Measurements from ENCODE around the gene BSND. TPM values are rescaled to one million over a fixed set of nuclear protein-coding genes. Genes with fewer than 3 reads are reported as not detected.

BSND gene
- total RNA-seq, 1 donor from 2014 or later: not detected

GRCh38 chr1:55048453-55049270, 49.9 kb downstream of the BSND start:
- DNase-seq: no peak

DNA sequence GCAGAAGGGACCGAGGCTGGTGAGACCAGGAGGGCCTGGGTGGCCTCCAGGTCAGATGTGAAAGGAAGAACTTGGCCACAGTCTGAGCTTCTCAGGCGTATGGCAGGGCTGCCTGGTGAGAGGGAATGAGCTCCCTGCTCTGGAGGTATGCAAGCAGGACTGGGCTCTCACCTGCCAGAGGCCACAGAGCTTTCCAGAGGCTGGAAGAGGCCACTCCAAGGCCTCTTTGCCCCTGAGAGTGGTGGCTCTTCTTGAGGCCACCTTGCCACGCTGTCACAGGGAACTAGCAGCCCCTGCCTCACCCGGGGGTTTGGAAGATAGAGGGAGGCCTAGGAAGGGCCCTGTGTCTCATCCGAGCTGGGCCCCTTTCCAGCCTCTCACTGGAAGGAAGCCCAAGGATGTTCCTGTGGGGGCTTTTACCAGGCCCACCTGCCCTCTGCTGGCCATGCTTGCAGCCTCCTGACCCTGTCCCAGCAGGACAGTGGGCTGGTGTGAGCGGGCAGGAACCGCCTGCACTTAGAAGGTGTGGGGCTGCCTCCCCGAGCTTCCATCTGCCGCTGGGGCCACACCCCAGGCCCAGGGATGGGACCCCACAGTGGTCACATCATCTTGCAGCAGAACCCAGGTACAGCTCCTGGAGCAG, 50.7 kb downstream of the BSND start:
- DNase-seq: no peak

GRCh38 chr1:55049914-55050278, 51.2 kb downstream of the BSND start:
- peak; percentile 92 for DNase-seq

- no peak for DNase-seq
Measured at GRCh38 chr1:55050283-55050682, 51.5 kb downstream of the BSND start.

DNA sequence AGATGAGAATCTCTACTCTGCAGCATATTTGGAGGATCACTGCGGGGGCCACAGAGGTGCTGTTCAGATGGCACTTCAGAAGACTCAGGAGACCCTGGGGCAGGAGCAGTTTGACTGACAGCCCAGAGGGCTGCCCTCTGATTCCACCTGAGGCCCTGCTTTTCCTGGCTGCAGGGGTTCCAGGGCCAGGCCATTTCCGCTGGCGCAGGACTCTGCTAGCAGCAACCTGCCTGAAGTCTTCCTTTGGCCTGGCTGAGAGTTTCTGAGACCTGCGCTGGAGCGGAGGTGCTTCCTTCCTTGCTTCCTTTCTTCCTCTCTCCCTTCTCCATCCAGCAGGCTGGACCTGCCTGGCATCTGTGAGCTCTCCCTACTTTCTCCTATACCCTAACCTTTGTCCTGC, 52.4 kb downstream of the BSND start:
- DNase-seq: no peak

DNA sequence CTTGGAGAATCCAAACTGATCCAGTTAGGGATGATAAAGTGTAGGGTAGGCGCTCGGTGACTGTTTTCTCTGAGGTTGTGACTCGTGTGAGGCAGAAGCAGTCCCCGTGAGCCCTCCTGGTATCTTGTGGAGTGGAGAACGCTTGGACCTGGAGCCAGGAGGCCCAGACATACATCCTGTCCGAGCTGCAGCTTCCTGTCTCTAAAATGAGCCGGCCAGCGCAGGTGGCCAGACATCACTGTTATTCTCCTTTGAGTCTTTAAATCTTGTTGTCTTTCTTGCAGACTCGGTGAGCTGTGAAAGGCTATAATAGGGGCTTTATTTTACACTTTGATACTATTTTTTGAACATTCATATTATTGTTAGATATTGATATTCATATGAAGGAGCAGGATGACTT, 52.9 kb downstream of the BSND start:
- DNase-seq: peak; percentile 51

GRCh38 chr1:55052221-55053142, 53.7 kb downstream of the BSND start:
- DNase-seq: no peak

DNA sequence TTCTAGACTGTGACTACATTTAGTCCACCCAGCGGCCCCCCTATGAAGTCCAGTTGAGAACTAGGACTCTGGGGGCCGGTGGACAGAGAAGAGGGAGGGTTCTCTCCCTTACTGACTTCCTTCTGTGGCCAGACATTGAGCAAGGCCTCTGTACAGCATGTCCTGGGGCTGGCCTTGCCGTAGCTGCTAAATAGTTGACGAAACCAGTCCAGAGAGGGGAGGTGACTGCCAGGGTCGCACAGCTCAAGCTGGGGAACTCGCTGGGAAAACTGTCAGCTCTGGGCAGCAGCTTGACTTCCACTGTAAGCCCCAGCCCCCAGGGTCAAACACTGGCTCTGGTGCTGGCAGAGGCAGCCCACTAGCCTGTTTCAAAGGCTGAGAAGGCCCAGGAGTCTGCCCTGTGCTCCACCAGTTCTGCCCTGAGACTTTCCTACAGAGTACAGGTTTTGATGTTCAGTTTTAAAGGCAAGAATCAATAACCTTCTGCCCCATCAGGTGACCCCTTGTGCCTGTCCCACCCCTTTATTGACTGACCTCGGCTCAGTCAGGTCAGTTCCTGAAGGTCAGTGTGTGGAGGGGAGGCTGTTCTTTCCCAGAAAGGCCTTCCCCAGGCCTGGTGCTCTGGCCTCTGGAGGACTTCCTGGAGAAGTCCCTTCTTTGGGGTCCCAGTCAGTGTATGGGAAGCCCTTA, 54.7 kb downstream of the BSND start:
- DNase-seq: no peak

- DNase-seq: no peak
Measured at GRCh38 chr1:55054396-55054795, 55.7 kb downstream of the BSND start.

GRCh38 chr1:55055084-55055882, 56.5 kb downstream of the BSND start:
- DNase-seq: no peak

DNA sequence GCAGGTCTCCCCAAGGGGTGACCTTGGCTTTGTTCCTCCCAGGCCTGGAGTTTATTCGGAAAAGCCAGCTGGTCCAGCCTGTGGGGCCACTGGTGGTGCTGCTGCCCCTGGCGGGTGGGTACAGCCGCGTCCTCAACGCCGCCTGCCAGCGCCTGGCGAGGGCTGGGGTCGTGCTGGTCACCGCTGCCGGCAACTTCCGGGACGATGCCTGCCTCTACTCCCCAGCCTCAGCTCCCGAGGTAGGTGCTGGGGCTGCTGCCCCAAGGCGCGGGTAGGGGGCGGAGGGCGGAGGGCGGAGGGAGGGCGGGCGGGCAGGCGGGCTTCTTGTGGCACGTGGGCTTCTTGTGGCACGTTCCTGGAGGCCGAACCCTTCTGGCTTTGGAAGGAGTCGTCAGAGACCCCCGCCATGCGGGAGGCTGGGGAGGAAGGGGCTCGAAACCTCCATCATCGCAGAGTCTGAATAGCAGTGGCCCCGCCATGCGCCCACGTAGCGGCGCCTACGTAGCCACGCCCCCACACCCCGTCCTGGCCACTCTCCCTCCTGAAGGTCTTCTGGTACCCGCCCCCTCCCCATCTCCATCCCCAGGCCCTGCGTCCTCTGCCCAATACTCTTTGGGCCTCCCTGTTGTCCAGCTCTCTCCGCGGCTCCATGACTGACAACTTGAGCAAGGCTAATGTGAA, 57.4 kb downstream of the BSND start:
- no peak for DNase-seq

- no peak for DNase-seq
Measured at GRCh38 chr1:55056632-55056992, 57.9 kb downstream of the BSND start.

GRCh38 chr1:55057270-55057955, 58.7 kb downstream of the BSND start:
- DNase-seq: no peak

GRCh38 chr1:55057956-55058298, 59.2 kb downstream of the BSND start:
- no peak for DNase-seq

GRCh38 chr1:55059302-55060132, 60.8 kb downstream of the BSND start:
- no peak for DNase-seq

DNA sequence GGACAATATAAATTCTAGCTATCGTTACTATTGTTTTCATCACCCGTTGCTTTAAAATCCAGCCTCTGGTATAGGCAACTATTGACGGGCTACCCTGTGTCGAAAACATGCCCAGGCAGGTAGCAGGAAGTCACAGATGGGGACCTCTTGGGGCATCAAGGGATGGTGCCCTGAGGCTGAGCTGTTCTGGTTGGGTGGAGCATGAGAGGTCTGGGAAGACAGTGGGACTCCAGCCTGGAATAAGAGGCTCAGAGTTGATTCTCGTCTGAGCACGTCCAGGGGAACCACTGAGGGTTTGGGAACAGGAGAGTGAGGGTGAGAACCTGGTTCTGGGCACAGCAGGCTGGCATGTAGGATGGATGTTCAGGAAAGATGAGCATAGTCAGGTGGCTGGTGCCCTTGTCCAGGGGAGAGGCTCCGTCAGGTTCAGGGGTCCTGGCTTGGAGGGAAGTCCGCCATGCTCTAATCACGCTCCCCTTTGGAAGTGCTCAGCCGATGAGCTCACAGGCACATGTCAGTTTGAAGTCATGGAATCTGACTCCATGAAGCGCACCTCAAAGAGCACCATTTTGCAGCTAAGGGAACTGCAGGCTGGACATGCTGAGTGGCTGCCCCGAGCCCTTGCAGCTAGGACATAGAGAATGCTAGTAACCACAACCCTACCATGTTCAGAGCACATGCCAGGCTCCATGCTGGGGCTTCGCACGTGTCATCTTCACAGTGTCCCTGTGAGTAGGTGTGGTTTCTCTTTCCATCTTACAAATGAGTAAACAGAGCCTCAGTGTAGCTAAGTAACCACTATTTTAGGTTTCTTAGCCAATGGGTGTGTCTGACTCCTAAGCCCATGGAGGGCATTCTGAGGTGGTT, 61.6 kb downstream of the BSND start:
- no peak for DNase-seq

DNA sequence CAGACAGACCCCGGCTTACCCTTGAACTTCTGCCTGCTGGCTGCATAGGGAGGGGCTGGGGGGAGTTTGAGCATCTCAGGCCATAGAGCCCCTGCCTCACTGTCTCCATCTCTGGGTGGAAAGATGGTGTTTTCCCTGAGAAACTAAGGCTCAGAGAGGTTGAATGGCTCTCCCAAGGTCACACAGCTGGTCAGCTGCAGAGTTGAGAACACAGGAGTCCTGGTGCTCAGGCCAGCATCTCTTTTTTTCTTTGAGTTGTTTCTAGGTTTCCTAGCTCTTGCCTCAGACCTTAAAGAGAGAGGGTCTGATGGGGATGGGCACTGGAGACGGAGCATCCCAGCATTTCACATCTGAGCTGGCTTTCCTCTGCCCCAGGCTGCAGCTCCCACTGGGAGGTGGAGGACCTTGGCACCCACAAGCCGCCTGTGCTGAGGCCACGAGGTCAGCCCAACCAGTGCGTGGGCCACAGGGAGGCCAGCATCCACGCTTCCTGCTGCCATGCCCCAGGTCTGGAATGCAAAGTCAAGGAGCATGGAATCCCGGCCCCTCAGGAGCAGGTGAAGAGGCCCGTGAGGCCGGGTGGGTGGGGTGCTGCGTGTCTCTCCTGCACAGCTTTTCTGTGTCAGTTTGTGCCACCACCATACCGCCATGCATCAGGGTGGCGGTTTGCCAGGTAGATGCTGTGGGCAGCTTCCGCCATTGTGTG, 62.4 kb downstream of the BSND start:
- DNase-seq: no peak

All from dermis blood vessel endothelial cell (primary cell).